Esophagus muscularis mucosa (tissue), 4 donors: ENCODE results near the gene RCN2. TPM values are rescaled to one million over a fixed set of nuclear protein-coding genes. Genes with fewer than 3 reads are reported as not detected.

Experiments
- DNase-seq: peaks from one replicate; pipeline ENCODE4 v3.0.0-alpha.2; 2017; ENCODE audit errors: extremely low spot score
- H3K27ac ChIP-seq, 4 donors: fragments of 200-600 bp; sonication (generic); replicated peaks in 1 of 4; 1 replicate in 3 of 4; 2 replicates in 1 of 4; pipeline ENCODE4 v1.5.1; 2016 to 2019; ENCODE audit warnings: mild to moderate bottlenecking in 1 of 4
- H3K27me3 ChIP-seq, 4 donors: fragments of 200-600 bp; sonication (generic); one replicate each; pipeline versions ENCODE4 v1.5.1 to v1.6.0; 2016 to 2019
- H3K36me3 ChIP-seq, 4 donors: fragments of 200-600 bp; sonication (generic); one replicate each; pipeline ENCODE4 v1.5.1; 2016 to 2019
- H3K4me1 ChIP-seq, 4 donors: fragments of 200-600 bp; sonication (generic); one replicate each; pipeline ENCODE4 v1.5.1; 2016 to 2019
- H3K4me3 ChIP-seq, 4 donors: fragments of 200-600 bp; sonication (generic); 1 replicate in 2 of 4; 2 replicates in 2 of 4; pipeline ENCODE4 v1.5.1; 2016 to 2019; ENCODE audit warnings: mild to moderate bottlenecking in 4 of 4, moderate library complexity in 1 of 4
- H3K9me3 ChIP-seq, 4 donors: fragments of 200-600 bp; sonication (generic); 1 replicate in 3 of 4; 2 replicates in 1 of 4; pipeline ENCODE4 v1.5.1; 2016 to 2019
- CTCF ChIP-seq, 3 experiments: fragments of 200-600 bp in 2 of 3; fragments of 450-650 bp in 1 of 3; sonication (generic) in 2 of 3; IDR thresholded peaks; one replicate each; pipeline ENCODE4 v1.5.1; 2017 to 2019; ENCODE audit warnings: antibody characterized with exemption in 3 of 3, mild to moderate bottlenecking in 2 of 3, moderate library complexity in 1 of 3
- EP300 ChIP-seq: sonication (generic); formaldehyde crosslinking; IDR thresholded peaks from one replicate; pipeline ENCODE4 v1.6.1; 2017; ENCODE audit warnings: antibody characterized with exemption
- POLR2A ChIP-seq: fragments of 450-650 bp; IDR thresholded peaks from one replicate; pipeline ENCODE4 v1.6.1; 2017; ENCODE audit warnings: antibody characterized with exemption, moderate library complexity, mild to moderate bottlenecking, low read depth
- POLR2AphosphoS5 ChIP-seq, 2 donors: sonication (generic); formaldehyde crosslinking; IDR thresholded peaks; one replicate each; pipeline ENCODE4 v1.6.1; 2017; ENCODE audit warnings: antibody characterized with exemption in 2 of 2
- WGBS: methylation state at CpG from one replicate; pipeline ENCODE4 v1.1.5; 2018; 5-methylcytosine and 5-hydroxymethylcytosine counted together
- intact Hi-C: fragments of 100-400 bp; cut with DNase I; formaldehyde crosslinking; loops from one replicate; pipeline ENCODE4 v1.15.1; 2023
- total RNA-seq, 4 donors: library from RNA; depleted of rRNA; stranded (reverse); fragments of >200 nt; gene quantifications; one replicate each; pipeline versions ENCODE4 v1.1.0 to v1.2.1, GENCODE V29; 2016

Gene RCN2
- total RNA-seq, 4 donors from 2014 or later, result 35.6 to 55.6 (median 43.0) TPM

- no peak overlapping the region for H3K4me3 ChIP-seq
- no peaks in the 10 kb centered on the region for H3K36me3 ChIP-seq
- intact Hi-C loops, result no loop called here
- peaks cover 0 to 7% (median 0%) of the 10 kb centered on the region in 4 donors for H3K4me1 ChIP-seq
- H3K9me3 ChIP-seq, result no peaks in the 10 kb centered on the region
- H3K27ac ChIP-seq, result no peak overlapping the region
- WGBS, result 90% methylated on average over 9 of the region's 9 CpGs
- no peak for DNase-seq
- peaks cover 0 to 5% (median 0%) of the 10 kb centered on the region in 4 donors for H3K27me3 ChIP-seq
- TF ChIP-seq EP300 (no peak), POLR2AphosphoS5 (IDR thresholded peaks at IDR 0.05) (no peak), POLR2A (no peak), CTCF (IDR thresholded peaks at IDR 0.05) (no peak)
These were observed 50.8 kb downstream of the RCN2 start for GRCh38 chr15:76982356-76982755.

- peaks cover 0 to 5% (median 0%) of the 10 kb centered on the region in 4 donors for H3K27me3 ChIP-seq
- intact Hi-C loops, result no loop called here
- H3K27ac ChIP-seq, result no peak overlapping the region
- no peak overlapping the region for H3K4me3 ChIP-seq
- H3K9me3 ChIP-seq, result no peaks in the 10 kb centered on the region
- DNase-seq, result no peak
- WGBS, result 83% methylated on average over 6 of the region's 6 CpGs
- peaks cover 0 to 7% (median 0%) of the 10 kb centered on the region in 4 donors for H3K4me1 ChIP-seq
- H3K36me3 ChIP-seq, result no peaks in the 10 kb centered on the region
- no peak for TF ChIP-seq EP300
- no peak for TF ChIP-seq POLR2AphosphoS5 (IDR thresholded peaks at IDR 0.05)
- TF ChIP-seq CTCF (IDR thresholded peaks at IDR 0.05), result no peak
- no peak for TF ChIP-seq POLR2A
These were observed 51.2 kb downstream of the RCN2 start for GRCh38 chr15:76982756-76983155.

- Histone ChIP-seq H3K4me1 (peaks cover 7 to 16% (median 9%) of the 10 kb centered on the region in 4 donors), H3K4me3 (no peak overlapping the region), H3K36me3 (no peaks in the 10 kb centered on the region), H3K9me3 (no peaks in the 10 kb centered on the region), H3K27me3 (peaks cover 0 to 5% (median 0%) of the 10 kb centered on the region in 4 donors), H3K27ac (peak overlapping the region in 1 of 4 donors; percentile 18)
- TF ChIP-seq POLR2A (no peak), EP300 (no peak), CTCF (IDR thresholded peaks at IDR 0.05) (no peak), POLR2AphosphoS5 (IDR thresholded peaks at IDR 0.05) (no peak)
- intact Hi-C loops, result no loop called here
- DNase-seq, result no peak
- WGBS, result 79% methylated on average over 3 of the region's 4 CpGs
These were observed 52.2 kb downstream of the RCN2 start for GRCh38 chr15:76983590-76984375.

GRCh38 chr15:76986743-76987142, 55.2 kb downstream of the RCN2 start:
- Histone ChIP-seq H3K9me3 (no peaks in the 10 kb centered on the region), H3K27ac (no peak overlapping the region), H3K27me3 (no peaks in the 10 kb centered on the region), H3K4me3 (no peak overlapping the region), H3K4me1 (peaks cover 8 to 22% (median 12%) of the 10 kb centered on the region in 4 donors), H3K36me3 (no peaks in the 10 kb centered on the region)
- intact Hi-C loops, result no loop called here
- no peak for DNase-seq
- 94% methylated on average over 3 of the region's 3 CpGs for WGBS
- TF ChIP-seq POLR2AphosphoS5 (IDR thresholded peaks at IDR 0.05), result no peak
- no peak for TF ChIP-seq CTCF (IDR thresholded peaks at IDR 0.05)
- no peak for TF ChIP-seq POLR2A
